HG03175 (cell line): ENCODE measurements around the gene PRR20G.

Source experiments
- ATAC-seq: cut with Tn5 transposase; IDR thresholded peaks from one replicate; pipeline ENCODE4 v1.9.1; 2021; ENCODE audit warnings: mild to moderate bottlenecking, moderate library complexity; ENCODE audit not compliant: unreplicated experiment

Gene PRR20G

DNA sequence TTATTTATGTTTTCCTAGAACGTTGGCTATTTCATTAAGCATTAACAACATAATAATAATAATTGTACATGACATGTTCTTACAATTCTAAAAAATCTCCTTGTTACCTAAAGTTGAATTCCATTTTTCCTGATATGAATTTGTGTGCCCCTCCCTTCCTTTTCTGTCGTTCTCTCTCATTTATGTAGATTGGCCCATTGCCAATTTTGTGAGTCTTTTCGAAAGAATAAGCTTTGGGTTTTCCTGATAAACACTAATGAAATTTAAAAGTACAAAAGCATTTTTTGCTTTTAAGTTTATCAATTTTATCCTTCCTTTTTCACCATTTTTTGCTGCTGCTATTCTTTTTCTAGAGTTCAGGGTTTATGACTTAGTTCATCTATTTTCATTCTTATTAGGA lies 50.0 kb downstream of the PRR20G start:
- no peak for ATAC-seq

GRCh38 chr3:127235706-127236105 lies 52.1 kb downstream of the PRR20G start:
- no peak for ATAC-seq

DNA sequence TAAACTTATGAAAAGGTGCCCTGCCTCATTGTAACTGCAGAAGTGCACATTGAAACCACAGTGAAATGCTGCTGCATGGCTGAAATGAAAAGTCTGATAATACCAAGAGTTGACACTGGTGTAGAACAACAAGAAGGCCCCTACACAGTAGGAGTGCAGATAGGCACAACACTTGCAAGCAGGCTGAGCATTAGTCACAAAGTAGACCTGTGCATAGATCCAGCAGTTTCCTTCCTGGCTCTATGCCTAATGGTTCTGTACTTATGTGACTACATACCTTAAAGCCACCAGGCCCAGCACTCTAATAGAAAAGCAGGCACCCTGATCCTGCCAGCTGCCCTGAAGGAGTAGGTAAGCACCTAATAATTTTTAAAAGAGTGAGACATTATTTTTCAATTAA lies 53.1 kb downstream of the PRR20G start:
- no peak for ATAC-seq
